ENCODE results near the gene CFAP46.

DNA sequence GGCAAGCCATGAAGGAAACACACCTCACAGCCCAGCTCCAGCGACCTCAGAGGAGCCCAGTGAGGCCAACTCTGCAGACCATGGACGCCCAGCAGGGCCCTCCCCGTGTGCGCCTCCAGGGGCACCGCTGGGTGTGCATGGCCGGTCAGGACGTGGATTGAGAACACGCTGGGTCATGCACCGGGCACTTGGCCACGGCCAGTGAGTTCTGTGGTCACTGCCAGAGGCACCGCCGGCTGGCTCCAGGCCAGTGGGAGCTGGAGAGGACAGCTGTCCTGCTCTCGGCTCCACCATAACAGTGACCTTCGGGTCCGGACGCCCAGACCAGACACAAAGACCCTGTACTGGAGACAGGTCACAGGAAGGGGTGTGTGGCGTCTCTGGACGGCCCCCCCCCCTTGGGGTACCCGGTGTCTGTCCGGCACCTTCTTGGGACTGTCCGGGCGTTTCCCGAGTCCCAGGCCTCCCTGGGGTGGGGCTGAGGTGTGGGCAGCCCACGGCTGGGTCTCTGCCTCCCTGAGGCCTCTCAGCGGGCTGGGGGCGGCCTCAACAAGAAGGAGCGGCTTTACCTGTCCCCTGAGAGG is 106.0 kb downstream of the CFAP46 start:
- TF ChIP-seq CTCF (conservative IDR thresholded peaks at IDR 0.05; ENCODE audit: low read depth in 2 of 2) = no peak
- TF ChIP-seq JUNB (IDR thresholded peaks at IDR 0.05; ENCODE audit: unreplicated experiment) = no peak
